GM21360 (cell line): ENCODE results near the gene VAV2.

Experiments used
- ATAC-seq: cut with Tn5 transposase; IDR thresholded peaks from one replicate; pipeline ENCODE4 v1.9.1; 2021; ENCODE audit warnings: mild to moderate bottlenecking, moderate library complexity; ENCODE audit not compliant: unreplicated experiment

VAV2 gene

GRCh38 chr9:133791069-133791468, 201.1 kb downstream of the VAV2 start:
- ATAC-seq, result no peak

- ATAC-seq, result no peak
Measured at GRCh38 chr9:133789778-133790177, 202.3 kb downstream of the VAV2 start.

- ATAC-seq, result no peak
Measured at GRCh38 chr9:133788819-133789717, 203.1 kb downstream of the VAV2 start.

GRCh38 chr9:133788045-133788818, 203.9 kb downstream of the VAV2 start:
- no peak for ATAC-seq

GRCh38 chr9:133787754-133788025, 204.4 kb downstream of the VAV2 start:
- no peak for ATAC-seq

GRCh38 chr9:133786907-133787753, 205.0 kb downstream of the VAV2 start:
- no peak for ATAC-seq

GRCh38 chr9:133786371-133786753, 205.8 kb downstream of the VAV2 start:
- ATAC-seq, result no peak

- ATAC-seq, result no peak
Measured at GRCh38 chr9:133785753-133786370, 206.3 kb downstream of the VAV2 start.

GRCh38 chr9:133784731-133785561, 207.2 kb downstream of the VAV2 start:
- ATAC-seq, result no peak

- no peak for ATAC-seq
Measured at GRCh38 chr9:133783331-133783731, 208.8 kb downstream of the VAV2 start.

GRCh38 chr9:133782157-133783130, 209.7 kb downstream of the VAV2 start:
- ATAC-seq, result no peak

GRCh38 chr9:133781828-133782135, 210.3 kb downstream of the VAV2 start:
- ATAC-seq, result no peak

GRCh38 chr9:133780962-133781827, 210.9 kb downstream of the VAV2 start:
- ATAC-seq, result no peak

GRCh38 chr9:133780404-133780945, 211.6 kb downstream of the VAV2 start:
- no peak for ATAC-seq

GRCh38 chr9:133779516-133780403, 212.4 kb downstream of the VAV2 start:
- no peak for ATAC-seq

GRCh38 chr9:133779081-133779480, 213.0 kb downstream of the VAV2 start:
- ATAC-seq, result no peak
